CD14-positive monocyte (primary cell): ENCODE measurements around the gene HS1BP3. TPM values are rescaled to one million over a fixed set of nuclear protein-coding genes. Genes with fewer than 3 reads are reported as not detected.
A peak's percentile ranks its signal among the peaks of the same experiment; 100 is the strongest.

Source experiments
- DNase-seq, 3 donors: peaks; one replicate each; pipeline ENCODE4 v3.0.0-alpha.2; 2011 to 2022
- H2AFZ ChIP-seq: 2 replicates; pipeline ENCODE4 v1.6.0; 2012; ENCODE audit warnings: mild to moderate bottlenecking, low read depth, low read length, inconsistent platforms; ENCODE audit not compliant: insufficient read depth, poor library complexity, severe bottlenecking
- H3K27ac ChIP-seq, 2 donors: 1 replicate in 1 of 2; 2 replicates in 1 of 2; pipeline ENCODE4 v1.5.1; 2012 to 2013; ENCODE audit warnings: low read length in 2 of 2, control low read depth in 1 of 2, inconsistent platforms in 1 of 2, low read depth in 1 of 2, mild to moderate bottlenecking in 1 of 2
- H3K27me3 ChIP-seq, 2 donors: one replicate each; pipeline versions ENCODE4 v1.6.0 to v1.6.1; 2011 to 2013; ENCODE audit warnings: low read length in 2 of 2; ENCODE audit not compliant: control insufficient read depth in 2 of 2, insufficient read depth in 2 of 2
- H3K36me3 ChIP-seq, 2 donors: replicated peaks in 1 of 2; 1 replicate in 1 of 2; 2 replicates in 1 of 2; pipeline versions ENCODE4 v1.5.1 to v1.6.1; 2012 to 2013; ENCODE audit warnings: low read length in 2 of 2, control low read depth in 1 of 2, inconsistent platforms in 1 of 2, mild to moderate bottlenecking in 1 of 2; ENCODE audit not compliant: insufficient read depth in 2 of 2, control insufficient read depth in 1 of 2
- H3K4me1 ChIP-seq, 2 donors: 1 replicate in 1 of 2; 2 replicates in 1 of 2; pipeline versions ENCODE4 v1.5.1 to v1.6.1; 2012 to 2013; ENCODE audit warnings: low read length in 2 of 2, control low read depth in 1 of 2, inconsistent platforms in 1 of 2, mild to moderate bottlenecking in 1 of 2, moderate library complexity in 1 of 2; ENCODE audit not compliant: insufficient read depth in 2 of 2, control insufficient read depth in 1 of 2
- H3K4me2 ChIP-seq: replicated peaks from 2 replicates; pipeline ENCODE3; 2012; ENCODE audit warnings: low read length, moderate library complexity, mild to moderate bottlenecking; ENCODE audit not compliant: poor library complexity, severe bottlenecking; ENCODE audit errors: extremely low read depth
- H3K4me3 ChIP-seq, 3 experiments: fragments of 200-600 bp in 1 of 3; sonication (generic) in 1 of 3; replicated peaks in 1 of 3; 1 replicate in 2 of 3; 2 replicates in 1 of 3; pipeline ENCODE4 v1.5.1; 2011 to 2013; ENCODE audit warnings: low read length in 3 of 3, mild to moderate bottlenecking in 3 of 3, control low read depth in 2 of 3, low read depth in 2 of 3, inconsistent platforms in 1 of 3, moderate library complexity in 1 of 3
- H3K79me2 ChIP-seq: 2 replicates; pipeline ENCODE4 v1.6.0; 2012; ENCODE audit warnings: mild to moderate bottlenecking, control low read depth, inconsistent platforms, low read length, moderate library complexity; ENCODE audit not compliant: insufficient read depth
- H3K9ac ChIP-seq: 2 replicates; pipeline ENCODE4 v1.6.0; 2017; ENCODE audit warnings: low read length, mild to moderate bottlenecking; ENCODE audit not compliant: insufficient read depth, poor library complexity, severe bottlenecking
- H3K9me3 ChIP-seq, 2 donors: replicated peaks in 1 of 2; 1 replicate in 1 of 2; 2 replicates in 1 of 2; pipeline versions ENCODE4 v1.5.1 to v1.6.1; 2012 to 2013; ENCODE audit warnings: low read length in 2 of 2, control low read depth in 1 of 2; ENCODE audit not compliant: control insufficient read depth in 1 of 2, insufficient read depth in 1 of 2
- H4K20me1 ChIP-seq: 2 replicates; pipeline ENCODE4 v1.6.0; 2012; ENCODE audit warnings: mild to moderate bottlenecking, low read length, control low read depth, moderate library complexity; ENCODE audit not compliant: insufficient read depth
- H3K27ac Mint-ChIP-seq, 7 donors: one replicate each; pipeline ENCODE4 v1.8.0; 2020; ENCODE audit warnings: mild to moderate bottlenecking in 7 of 7, mixed read lengths in 7 of 7, moderate library complexity in 6 of 7, inconsistent platforms in 2 of 7
- H3K27me3 Mint-ChIP-seq, 3 donors: one replicate each; pipeline ENCODE4 v1.8.0; 2021 to 2022; ENCODE audit warnings: low read depth in 3 of 3, mild to moderate bottlenecking in 3 of 3, mixed read lengths in 3 of 3, moderate library complexity in 3 of 3, inconsistent platforms in 1 of 3
- H3K36me3 Mint-ChIP-seq, 2 donors: one replicate each; pipeline ENCODE4 v1.8.0; 2020; ENCODE audit warnings: mixed read lengths in 2 of 2, inconsistent platforms in 1 of 2, mild to moderate bottlenecking in 1 of 2
- H3K4me1 Mint-ChIP-seq: one replicate; pipeline ENCODE4 v1.8.0; 2020; ENCODE audit warnings: mild to moderate bottlenecking, mixed read lengths
- H3K4me3 Mint-ChIP-seq, 2 donors: one replicate each; pipeline ENCODE4 v1.8.0; 2020; ENCODE audit warnings: mild to moderate bottlenecking in 2 of 2, mixed read lengths in 2 of 2, moderate library complexity in 1 of 2
- H3K9me3 Mint-ChIP-seq, 7 donors: one replicate each; pipeline ENCODE4 v1.8.0; 2020 to 2022; ENCODE audit warnings: mixed read lengths in 7 of 7, mild to moderate bottlenecking in 6 of 7, moderate library complexity in 6 of 7, inconsistent platforms in 2 of 7
- WGBS: methylation state at CpG from one replicate; pipeline ENCODE4 v1.1.5; 2013; ENCODE audit warnings: missing lambda C conversion rate; ENCODE audit not compliant: insufficient coverage; 5-methylcytosine and 5-hydroxymethylcytosine counted together
- intact Hi-C, 2 donors: fragments of 100-400 bp; cut with micrococcal nuclease; formaldehyde crosslinking; loops; one replicate each; pipeline versions ENCODE4 v1.15.0 to v1.15.1; 2023
- polyA plus RNA-seq, 3 donors: library from polyadenylated mRNA; depleted of rRNA in 1 of 3; unstranded in 2 of 3; stranded (reverse) in 1 of 3; fragments of 300-500 nt in 2 of 3; fragments of >200 nt in 1 of 3; fragmentation: Illumina TruSeq in 2 of 3; gene quantifications; 1 replicate in 2 of 3; 2 replicates in 1 of 3; pipeline ENCODE4 v1.2.3, GENCODE V29; 2012 to 2021
- TF ChIP-seq, protein P1 (sequence below): fragments of 200-600 bp; IDR thresholded peaks from one replicate; pipeline ENCODE4 v1.8.0; 2022; ENCODE audit warnings: antibody characterized with exemption, mild to moderate bottlenecking

The HS1BP3 gene
- polyA plus RNA-seq, 3 donors = 45.1 to 48.9 (median 45.4) TPM

GRCh38 chr2:20635675-20636584 lies 15.0 kb downstream of the HS1BP3 start:
- Histone ChIP-seq H3K4me1 (no peaks in the 10 kb centered on the region), H3K9me3 (no peaks in the 10 kb centered on the region), H3K4me2 (no peak overlapping the region), H2AFZ (no peak overlapping the region), H4K20me1 (peaks cover 58% of the 10 kb centered on the region), H3K4me3 (no peak overlapping the region), H3K36me3 (peaks cover 84 to 100% of the 10 kb centered on the region in 2 donors), H3K9ac (no peak overlapping the region), H3K27me3 (no peaks in the 10 kb centered on the region), H3K79me2 (no peaks in the 10 kb centered on the region), H3K27ac (no peak overlapping the region)
- Mint-ChIP-seq H3K4me3 (no peak overlapping the region), H3K9me3 (no peaks in the 10 kb centered on the region), H3K4me1 (no peaks in the 10 kb centered on the region), H3K27me3 (no peaks in the 10 kb centered on the region), H3K27ac (peak overlapping the region in 1 of 7 donors; percentile 83), H3K36me3 (peaks cover 69 to 88% of the 10 kb centered on the region in 2 donors)
- WGBS = 55% methylated on average over 22 of the region's 32 CpGs
- intact Hi-C loops = loop anchor here in 1 of 2 donors (5.0 kb wide), 1 partner anchor 239 kb away; no protein-coding TSS in a partner anchor
- TF ChIP-seq, protein P1, sequence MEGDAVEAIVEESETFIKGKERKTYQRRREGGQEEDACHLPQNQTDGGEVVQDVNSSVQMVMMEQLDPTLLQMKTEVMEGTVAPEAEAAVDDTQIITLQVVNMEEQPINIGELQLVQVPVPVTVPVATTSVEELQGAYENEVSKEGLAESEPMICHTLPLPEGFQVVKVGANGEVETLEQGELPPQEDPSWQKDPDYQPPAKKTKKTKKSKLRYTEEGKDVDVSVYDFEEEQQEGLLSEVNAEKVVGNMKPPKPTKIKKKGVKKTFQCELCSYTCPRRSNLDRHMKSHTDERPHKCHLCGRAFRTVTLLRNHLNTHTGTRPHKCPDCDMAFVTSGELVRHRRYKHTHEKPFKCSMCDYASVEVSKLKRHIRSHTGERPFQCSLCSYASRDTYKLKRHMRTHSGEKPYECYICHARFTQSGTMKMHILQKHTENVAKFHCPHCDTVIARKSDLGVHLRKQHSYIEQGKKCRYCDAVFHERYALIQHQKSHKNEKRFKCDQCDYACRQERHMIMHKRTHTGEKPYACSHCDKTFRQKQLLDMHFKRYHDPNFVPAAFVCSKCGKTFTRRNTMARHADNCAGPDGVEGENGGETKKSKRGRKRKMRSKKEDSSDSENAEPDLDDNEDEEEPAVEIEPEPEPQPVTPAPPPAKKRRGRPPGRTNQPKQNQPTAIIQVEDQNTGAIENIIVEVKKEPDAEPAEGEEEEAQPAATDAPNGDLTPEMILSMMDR = peak; percentile 76
- DNase-seq = peak; percentile 18 to 46 (median 41)

- Histone ChIP-seq H3K36me3 (peaks cover 84 to 100% of the 10 kb centered on the region in 2 donors), H2AFZ (no peak overlapping the region), H3K27me3 (no peaks in the 10 kb centered on the region), H4K20me1 (peaks cover 54% of the 10 kb centered on the region), H3K27ac (no peak overlapping the region), H3K79me2 (no peaks in the 10 kb centered on the region), H3K4me1 (no peaks in the 10 kb centered on the region), H3K9ac (no peak overlapping the region), H3K9me3 (no peaks in the 10 kb centered on the region), H3K4me3 (no peak overlapping the region), H3K4me2 (no peak overlapping the region)
- no peak for DNase-seq
- Mint-ChIP-seq H3K4me1 (no peaks in the 10 kb centered on the region), H3K9me3 (no peaks in the 10 kb centered on the region), H3K36me3 (peaks cover 68 to 88% of the 10 kb centered on the region in 2 donors), H3K4me3 (no peak overlapping the region), H3K27ac (peak overlapping the region in 1 of 7 donors; percentile 20), H3K27me3 (no peaks in the 10 kb centered on the region)
- 83% methylated on average over 3 of the region's 5 CpGs for WGBS
- intact Hi-C loops = loop anchor here in 1 of 2 donors (5.0 kb wide), 1 partner anchor 238 kb away; no protein-coding TSS in a partner anchor
- TF ChIP-seq, protein P1 = no peak
Observed at GRCh38 chr2:20635113-20635510, 15.8 kb downstream of the HS1BP3 start.
